B cell (primary cell): ENCODE results near the gene ANKRD31. TPM values are rescaled to one million over a fixed set of nuclear protein-coding genes. Genes with fewer than 3 reads are reported as not detected.
"Not testable (repeated sequence)": the region's sequence is repeated elsewhere in the genome, so short reads cannot be mapped to it uniquely, and the experiment has no call there.

Experiments
- ATAC-seq: fragments of 200-7000 bp; cut with Tn5 transposase; one replicate; pipeline ENCODE4 v1.10.0; 2021; ENCODE audit warnings: low read depth, mild to moderate bottlenecking, moderate number of reproducible peaks, moderate library complexity
- CTCF ChIA-PET: fragments of 350-600 bp; sonication (Branson Sonifier 250); formaldehyde crosslinking; loops from one replicate; lab custom pipeline; 2021; ENCODE audit warnings: antibody characterized with exemption, inconsistent platforms; lab: Charles Lee
- POLR2A ChIA-PET: fragments of 350-600 bp; sonication (Branson Sonifier 250); formaldehyde crosslinking; loops from one replicate; lab custom pipeline; 2021; ENCODE audit warnings: antibody characterized with exemption; lab: Charles Lee
- DNase-seq: peaks from one replicate; pipeline ENCODE4 v3.0.0; 2013
- H2AFZ ChIP-seq: 2 replicates; pipeline ENCODE4 v1.6.1; 2012; ENCODE audit warnings: mild to moderate bottlenecking, low read depth, low read length; ENCODE audit not compliant: insufficient read depth, poor library complexity, severe bottlenecking
- H3K27ac ChIP-seq, 2 donors: 1 replicate in 1 of 2; 2 replicates in 1 of 2; pipeline ENCODE4 v1.5.1; 2012 to 2013; ENCODE audit warnings: low read length in 2 of 2, mild to moderate bottlenecking in 2 of 2, moderate library complexity in 1 of 2
- H3K27me3 ChIP-seq, 4 experiments: fragments of 200-600 bp in 1 of 4; sonication (generic) in 1 of 4; replicated peaks in 1 of 4; 1 replicate in 2 of 4; 2 replicates in 2 of 4; pipeline versions ENCODE4 v1.6.1 to v1.7.0; 2013 to 2016; ENCODE audit warnings: low read length in 3 of 4, mild to moderate bottlenecking in 2 of 4, mixed read lengths in 1 of 4, moderate library complexity in 1 of 4; ENCODE audit not compliant: insufficient read depth in 4 of 4, control insufficient read depth in 3 of 4; ENCODE audit errors: control extremely low read depth in 1 of 4
- H3K36me3 ChIP-seq, 2 experiments: replicated peaks in 1 of 2; 1 replicate in 1 of 2; 2 replicates in 1 of 2; pipeline versions ENCODE4 v1.6.1 to v1.7.1; 2013; ENCODE audit warnings: low read length in 1 of 2; ENCODE audit not compliant: insufficient read depth in 2 of 2, control insufficient read depth in 1 of 2; ENCODE audit errors: control extremely low read depth in 1 of 2, extremely low read depth in 1 of 2
- H3K4me1 ChIP-seq, 2 donors: fragments of 200-600 bp in 1 of 2; sonication (generic) in 1 of 2; 1 replicate in 1 of 2; 2 replicates in 1 of 2; pipeline versions ENCODE4 v1.5.1 to v1.6.1; 2013 to 2017; ENCODE audit warnings: low read length in 2 of 2; ENCODE audit not compliant: control insufficient read depth in 2 of 2, insufficient read depth in 2 of 2
- H3K4me2 ChIP-seq: replicated peaks from 2 replicates; pipeline ENCODE3; 2012; ENCODE audit warnings: mild to moderate bottlenecking, low read depth, low read length; ENCODE audit not compliant: poor library complexity, severe bottlenecking
- H3K4me3 ChIP-seq, 5 experiments: fragments of 200-600 bp in 1 of 5; sonication (generic) in 1 of 5; 1 replicate in 3 of 5; 2 replicates in 2 of 5; pipeline versions ENCODE4 v1.5.1 to v1.7.0; 2011 to 2016; ENCODE audit warnings: low read length in 4 of 5, mild to moderate bottlenecking in 4 of 5, low read depth in 2 of 5, control low read depth in 1 of 5, moderate library complexity in 1 of 5; ENCODE audit not compliant: insufficient read depth in 1 of 5; ENCODE audit errors: control extremely low read depth in 1 of 5, extremely low read depth in 1 of 5
- H3K79me2 ChIP-seq: fragments of 200-600 bp; sonication (generic); one replicate; pipeline ENCODE4 v1.6.0; 2016; ENCODE audit warnings: low read length; ENCODE audit not compliant: control insufficient read depth, insufficient read depth
- H3K9ac ChIP-seq: fragments of 200-600 bp; sonication (generic); 2 replicates; pipeline ENCODE4 v1.6.1; 2017; ENCODE audit warnings: mild to moderate bottlenecking, low read length, moderate library complexity
- H3K9me3 ChIP-seq, 3 donors: one replicate each; pipeline versions ENCODE4 v1.6.1 to v1.7.1; 2013; ENCODE audit warnings: low read length in 2 of 3; ENCODE audit not compliant: control insufficient read depth in 2 of 3, insufficient read depth in 1 of 3; ENCODE audit errors: control extremely low read depth in 1 of 3
- H4K20me1 ChIP-seq: 2 replicates; pipeline ENCODE4 v1.6.0; 2012; ENCODE audit warnings: mild to moderate bottlenecking, low read length; ENCODE audit not compliant: insufficient read depth, control insufficient read depth, poor library complexity, severe bottlenecking
- H3K27ac Mint-ChIP-seq: one replicate; pipeline ENCODE4 v1.8.0; 2021; ENCODE audit warnings: mixed read lengths
- H3K27me3 Mint-ChIP-seq: one replicate; pipeline ENCODE4 v1.8.0; 2021; ENCODE audit warnings: mixed read lengths
- H3K4me1 Mint-ChIP-seq: one replicate; pipeline ENCODE4 v1.8.0; 2021; ENCODE audit warnings: mixed read lengths
- H3K4me3 Mint-ChIP-seq: one replicate; pipeline ENCODE4 v1.8.0; 2021; ENCODE audit warnings: mixed read lengths
- H3K9me3 Mint-ChIP-seq: one replicate; pipeline ENCODE4 v1.8.0; 2022; ENCODE audit warnings: mixed read lengths; ENCODE audit not compliant: insufficient read depth
- EZH2 ChIP-seq: IDR thresholded peaks from 2 replicates; pipeline ENCODE4 v1.6.1; 2012; ENCODE audit warnings: borderline replicate concordance, low read depth, mild to moderate bottlenecking, moderate library complexity, low read length; ENCODE audit not compliant: insufficient read depth, poor library complexity, severe bottlenecking
- WGBS: methylation state at CpG from one replicate; pipeline ENCODE4 v1.1.5; 2013; ENCODE audit warnings: missing lambda C conversion rate; ENCODE audit not compliant: insufficient coverage; 5-methylcytosine and 5-hydroxymethylcytosine counted together
- intact Hi-C: fragments of 100-400 bp; cut with micrococcal nuclease; formaldehyde crosslinking; loops from one replicate; pipeline ENCODE4 v1.10.0; 2022
- polyA plus RNA-seq: library from polyadenylated mRNA; depleted of rRNA; stranded (reverse); fragments of >200 nt; gene quantifications from 2 replicates; pipeline ENCODE4 v1.2.3, GENCODE V29; 2012
- total RNA-seq, 2 donors: library from RNA; stranded (reverse); fragments of 120-200 nt in 1 of 2; gene quantifications; 1 replicate in 1 of 2; 2 replicates in 1 of 2; pipeline versions ENCODE4 v1.2.3 to v1.2.4, GENCODE V29; 2013 to 2022
- TF ChIP-seq, protein P1 (sequence below): fragments of 200-600 bp; IDR thresholded peaks from one replicate; pipeline ENCODE4 v1.8.0; 2022; ENCODE audit warnings: antibody characterized with exemption, mild to moderate bottlenecking

ANKRD31 gene
- total and polyA plus RNA-seq, 2 donors (not counting 1 experiment from before 2014, with no cell fraction given), result 0.06 to 0.10 TPM

- Mint-ChIP-seq H3K27me3 (peaks cover 13% of the 10 kb centered on the region), H3K9me3 (no peaks in the 10 kb centered on the region), H3K4me1 (no peaks in the 10 kb centered on the region), H3K4me3 (no peak overlapping the region), H3K27ac (no peak overlapping the region)
- H3K4me2 ChIP-seq, result no peak overlapping the region
- H3K27ac ChIP-seq, result no peak overlapping the region
- WGBS, result no CpG with 5 or more reads among the region's 2 CpGs
- H3K4me3 ChIP-seq, result no peak overlapping the region
- no peaks in the 10 kb centered on the region for H3K79me2 ChIP-seq
- no peaks in the 10 kb centered on the region for H3K27me3 ChIP-seq
- H3K9ac ChIP-seq, result no peak overlapping the region
- no peak overlapping the region for H2AFZ ChIP-seq
- H3K9me3 ChIP-seq, result no peaks in the 10 kb centered on the region
- intact Hi-C loops, result no loop called here
- H3K4me1 ChIP-seq, result no peaks in the 10 kb centered on the region
- POLR2A ChIA-PET, result no interaction called here
- no peaks in the 10 kb centered on the region for H3K36me3 ChIP-seq
- TF ChIP-seq, protein P1, sequence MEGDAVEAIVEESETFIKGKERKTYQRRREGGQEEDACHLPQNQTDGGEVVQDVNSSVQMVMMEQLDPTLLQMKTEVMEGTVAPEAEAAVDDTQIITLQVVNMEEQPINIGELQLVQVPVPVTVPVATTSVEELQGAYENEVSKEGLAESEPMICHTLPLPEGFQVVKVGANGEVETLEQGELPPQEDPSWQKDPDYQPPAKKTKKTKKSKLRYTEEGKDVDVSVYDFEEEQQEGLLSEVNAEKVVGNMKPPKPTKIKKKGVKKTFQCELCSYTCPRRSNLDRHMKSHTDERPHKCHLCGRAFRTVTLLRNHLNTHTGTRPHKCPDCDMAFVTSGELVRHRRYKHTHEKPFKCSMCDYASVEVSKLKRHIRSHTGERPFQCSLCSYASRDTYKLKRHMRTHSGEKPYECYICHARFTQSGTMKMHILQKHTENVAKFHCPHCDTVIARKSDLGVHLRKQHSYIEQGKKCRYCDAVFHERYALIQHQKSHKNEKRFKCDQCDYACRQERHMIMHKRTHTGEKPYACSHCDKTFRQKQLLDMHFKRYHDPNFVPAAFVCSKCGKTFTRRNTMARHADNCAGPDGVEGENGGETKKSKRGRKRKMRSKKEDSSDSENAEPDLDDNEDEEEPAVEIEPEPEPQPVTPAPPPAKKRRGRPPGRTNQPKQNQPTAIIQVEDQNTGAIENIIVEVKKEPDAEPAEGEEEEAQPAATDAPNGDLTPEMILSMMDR, result no peak
- TF ChIP-seq EZH2, result no peak
- CTCF ChIA-PET, result no interaction called here
- DNase-seq (no peak), ATAC-seq (no peak)
- H4K20me1 ChIP-seq, result no peaks in the 10 kb centered on the region
Measured at GRCh38 chr5:75081510-75081909, 155.2 kb downstream of the ANKRD31 start.

- ATAC-seq, CTCF ChIA-PET, H3K4me3 ChIP-seq, H3K4me3 Mint-ChIP-seq, H3K9me3 ChIP-seq, H3K36me3 ChIP-seq, H3K27ac Mint-ChIP-seq, H2AFZ ChIP-seq, H3K4me1 Mint-ChIP-seq, POLR2A ChIA-PET, H3K27me3 ChIP-seq, intact Hi-C loops, H3K27ac ChIP-seq, H3K4me2 ChIP-seq, H3K4me1 ChIP-seq, H3K9ac ChIP-seq, H3K79me2 ChIP-seq, H4K20me1 ChIP-seq, DNase-seq, H3K9me3 Mint-ChIP-seq: not testable (repeated sequence)
- 100% methylated on average over 2 of the region's 3 CpGs for WGBS
- H3K27me3 Mint-ChIP-seq, result peaks cover 13% of the 10 kb centered on the region
Measured at GRCh38 chr5:75079346-75079745, 157.3 kb downstream of the ANKRD31 start.
